ENCODE results near the gene KTN1.

DNA sequence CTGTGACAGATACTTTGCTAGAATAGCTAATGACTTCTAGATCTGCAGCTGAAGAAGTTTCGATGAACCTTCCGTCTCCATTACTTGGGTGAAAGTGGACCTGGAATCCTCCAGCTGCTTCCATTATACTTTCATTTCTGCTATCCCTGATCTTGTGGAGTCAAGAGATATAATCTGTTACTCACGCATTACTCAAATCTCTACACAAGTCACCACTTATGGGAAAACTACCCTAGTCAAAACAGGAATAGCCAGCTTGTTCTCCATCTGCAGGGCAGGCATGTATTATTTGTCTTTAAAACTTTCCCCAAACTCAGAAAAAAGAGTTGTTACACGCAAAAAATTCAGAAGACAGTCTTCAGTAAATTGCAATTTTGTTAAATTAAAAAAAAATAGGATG lies 2.8 kb upstream of the KTN1 start:
- TF ChIP-seq CTCF (IDR thresholded peaks at IDR 0.05), result no peak
- no peak for TF ChIP-seq POLR2A (IDR thresholded peaks at IDR 0.05)
- no peak for TF ChIP-seq EP300 (IDR thresholded peaks at IDR 0.05)

All from ovary (tissue), 3 donors.